ENCODE measurements around the gene AKAP13.
"Not testable (repeated sequence)": the region's sequence is repeated elsewhere in the genome, so short reads cannot be mapped to it uniquely, and the experiment has no call there.

The AKAP13 gene

DNA sequence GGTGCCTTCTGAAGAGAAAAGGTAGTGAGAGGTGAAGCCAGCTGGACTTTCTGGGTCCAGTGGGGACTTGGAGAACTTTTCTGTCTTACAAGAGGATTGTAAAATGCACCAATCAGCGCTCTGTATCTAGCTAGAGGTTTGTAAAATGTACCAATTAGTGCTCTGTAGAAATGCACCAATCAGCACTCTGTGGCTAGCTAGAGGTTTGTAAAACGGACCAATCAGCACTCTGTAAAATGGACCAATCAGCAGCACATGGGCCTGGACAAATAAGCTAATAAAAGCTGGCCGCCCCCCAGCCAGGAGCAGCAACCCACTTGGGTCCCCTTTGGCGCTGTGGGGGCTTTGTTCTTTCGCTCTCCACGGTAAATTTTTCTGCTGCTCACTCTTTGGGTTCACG is 416.0 kb downstream of the AKAP13 start:
- H3K9me3 ChIP-seq (ENCODE audit: insufficient read depth, low read depth, low read length); H3K36me3 ChIP-seq (ENCODE audit: insufficient read depth, low read depth, low read length); H3K9ac ChIP-seq (ENCODE audit: low read depth, low read length); H3K4me3 ChIP-seq (ENCODE audit: low read length); H3K27ac ChIP-seq (ENCODE audit: low read length): not testable (repeated sequence)
- peaks cover 13% of the 10 kb centered on the region for H3K27me3 ChIP-seq (ENCODE audit: insufficient read depth, low read length)
- H3K4me1 ChIP-seq (ENCODE audit: insufficient read depth, low read length) = peaks cover 16% of the 10 kb centered on the region; the same call in 1 of the 2 replicates

Data from iPS-20b (cell line).